Subcutaneous abdominal adipose tissue (tissue), 5 donors: ENCODE data around the gene SEC14L5.

Experiments used
- H3K27ac ChIP-seq: one replicate; pipeline ENCODE4 v1.7.0; 2013; ENCODE audit warnings: low read depth, mild to moderate bottlenecking, inconsistent platforms, low read length, moderate library complexity
- H3K27me3 ChIP-seq, 5 donors: one replicate each; pipeline ENCODE4 v1.7.0; 2013; ENCODE audit warnings: low read length in 5 of 5, inconsistent platforms in 1 of 5; ENCODE audit not compliant: control insufficient read depth in 5 of 5, insufficient read depth in 4 of 5
- H3K36me3 ChIP-seq, 5 donors: one replicate each; pipeline ENCODE4 v1.7.0; 2013; ENCODE audit warnings: low read length in 5 of 5; ENCODE audit not compliant: control insufficient read depth in 5 of 5, insufficient read depth in 5 of 5
- H3K4me1 ChIP-seq, 5 donors: one replicate each; pipeline ENCODE4 v1.7.0; 2013; ENCODE audit warnings: low read length in 5 of 5, mild to moderate bottlenecking in 3 of 5, moderate library complexity in 1 of 5; ENCODE audit not compliant: control insufficient read depth in 5 of 5, insufficient read depth in 5 of 5
- H3K4me3 ChIP-seq, 5 donors: one replicate each; pipeline ENCODE4 v1.7.0; 2013; ENCODE audit warnings: low read length in 5 of 5, low read depth in 1 of 5
- H3K9ac ChIP-seq, 5 donors: one replicate each; pipeline ENCODE4 v1.7.0; 2013; ENCODE audit warnings: low read length in 5 of 5, mild to moderate bottlenecking in 4 of 5, moderate library complexity in 3 of 5
- H3K9me3 ChIP-seq, 5 donors: one replicate each; pipeline ENCODE4 v1.7.0; 2013; ENCODE audit warnings: low read length in 5 of 5; ENCODE audit not compliant: control insufficient read depth in 5 of 5
- donor health status: healthy.
- donor health status: healthy.
- donor health status: healthy.
- donor health status: healthy.
- donor health status: healthy.

SEC14L5 gene

DNA sequence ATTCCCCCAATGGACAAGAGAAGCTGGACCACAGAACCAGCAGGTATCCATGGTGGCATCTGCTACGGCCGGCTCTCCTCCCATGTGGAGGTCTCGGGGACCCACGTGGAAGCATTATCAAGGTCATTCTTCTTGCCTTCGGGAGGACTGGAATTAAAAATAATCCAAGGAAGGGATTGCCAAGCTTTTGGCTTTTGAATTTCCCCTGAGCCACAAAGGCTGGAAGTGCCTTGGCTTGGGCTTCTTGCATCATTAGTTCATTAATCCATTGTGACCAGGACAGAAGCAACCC, 59.5 kb downstream of the SEC14L5 start:
- H3K36me3 ChIP-seq: no peaks in the 10 kb centered on the region
- no peaks in the 10 kb centered on the region for H3K9me3 ChIP-seq
- H3K4me3 ChIP-seq: no peak overlapping the region
- no peak overlapping the region for H3K9ac ChIP-seq
- H3K4me1 ChIP-seq: peaks cover 0 to 5% (median 0%) of the 10 kb centered on the region in 5 donors
- H3K27me3 ChIP-seq: peaks cover 0 to 12% (median 2%) of the 10 kb centered on the region in 5 donors
- no peak overlapping the region for H3K27ac ChIP-seq

DNA sequence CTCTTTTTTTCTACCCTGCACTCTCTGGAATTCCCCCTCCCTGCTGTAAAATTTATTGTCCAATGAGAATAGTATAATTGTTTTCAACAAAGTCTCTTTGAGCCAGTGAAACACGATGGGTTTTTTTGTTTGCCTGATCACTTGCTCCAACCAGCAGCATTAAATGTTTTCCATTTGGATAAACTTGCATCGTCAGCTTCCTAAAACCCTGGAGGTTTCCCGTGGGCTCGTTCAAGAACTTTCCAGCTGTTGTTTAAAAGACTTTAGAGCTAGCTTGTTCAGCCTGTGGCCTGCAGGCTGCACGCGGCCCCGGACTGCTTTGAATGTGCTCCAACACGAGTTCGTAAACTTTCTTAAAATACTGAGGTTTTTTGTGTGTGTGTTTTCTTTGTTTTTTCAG, 60.7 kb downstream of the SEC14L5 start:
- no peak overlapping the region for H3K4me3 ChIP-seq
- peaks cover 0 to 5% (median 0%) of the 10 kb centered on the region in 5 donors for H3K4me1 ChIP-seq
- peaks cover 0 to 12% (median 2%) of the 10 kb centered on the region in 5 donors for H3K27me3 ChIP-seq
- H3K36me3 ChIP-seq: no peaks in the 10 kb centered on the region
- no peaks in the 10 kb centered on the region for H3K9me3 ChIP-seq
- no peak overlapping the region for H3K27ac ChIP-seq
- no peak overlapping the region for H3K9ac ChIP-seq

DNA sequence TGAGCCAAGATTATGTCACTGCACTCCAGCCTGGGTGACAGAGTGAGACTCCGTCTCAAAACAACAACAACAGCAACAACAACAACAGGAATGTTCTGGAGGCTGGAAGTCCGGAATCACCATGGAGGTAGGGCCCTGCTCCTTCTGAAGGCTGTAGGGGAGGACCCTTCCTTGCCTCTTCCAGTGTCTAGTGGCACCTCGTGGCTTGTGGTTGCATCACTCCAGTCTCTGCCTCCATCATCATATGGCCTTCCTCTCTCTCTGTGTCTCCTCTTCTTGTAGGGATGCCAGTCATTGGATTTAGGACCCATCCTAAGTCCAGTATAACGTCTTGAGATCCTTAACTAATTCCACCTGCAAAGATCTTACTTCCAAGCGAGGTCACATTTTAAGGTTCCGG, 61.6 kb downstream of the SEC14L5 start:
- Histone ChIP-seq H3K4me3 (no peak overlapping the region), H3K9ac (no peak overlapping the region), H3K27ac (no peak overlapping the region)

DNA sequence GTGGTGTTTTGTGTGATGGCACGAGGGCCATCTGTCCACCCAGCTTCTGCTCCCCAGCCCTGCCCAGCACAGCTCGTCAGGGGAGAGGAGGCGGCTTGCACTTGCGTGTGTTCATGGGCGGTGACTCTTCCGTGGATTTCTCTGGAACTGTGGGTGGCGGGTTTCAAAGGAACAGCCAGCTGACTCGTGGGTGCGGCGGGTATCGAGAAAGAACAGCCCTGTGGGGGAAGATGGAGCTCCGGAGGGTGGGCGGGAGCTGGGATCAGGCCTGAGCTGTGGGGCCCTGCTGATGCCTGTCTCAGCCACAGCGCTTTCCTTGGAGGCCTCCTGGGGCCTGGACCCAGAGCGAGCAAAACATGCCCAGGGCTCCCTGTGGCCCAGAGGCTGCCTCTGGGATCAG, 62.4 kb downstream of the SEC14L5 start:
- Histone ChIP-seq H3K9ac (no peak overlapping the region), H3K4me1 (peaks cover 0 to 5% (median 0%) of the 10 kb centered on the region in 5 donors), H3K27me3 (peaks cover 0 to 9% (median 2%) of the 10 kb centered on the region in 5 donors), H3K4me3 (no peak overlapping the region), H3K9me3 (no peaks in the 10 kb centered on the region), H3K36me3 (peaks cover 0 to 7% (median 3%) of the 10 kb centered on the region in 5 donors), H3K27ac (no peak overlapping the region)

More for the DNA sequence above, 61.6 kb downstream of the SEC14L5 start:
- peaks cover 0 to 5% (median 0%) of the 10 kb centered on the region in 5 donors for H3K4me1 ChIP-seq
- H3K36me3 ChIP-seq: peaks cover 0 to under 1% (median 0%) of the 10 kb centered on the region in 5 donors
- H3K27me3 ChIP-seq: peaks cover 0 to 9% (median 2%) of the 10 kb centered on the region in 5 donors
- no peaks in the 10 kb centered on the region for H3K9me3 ChIP-seq

DNA sequence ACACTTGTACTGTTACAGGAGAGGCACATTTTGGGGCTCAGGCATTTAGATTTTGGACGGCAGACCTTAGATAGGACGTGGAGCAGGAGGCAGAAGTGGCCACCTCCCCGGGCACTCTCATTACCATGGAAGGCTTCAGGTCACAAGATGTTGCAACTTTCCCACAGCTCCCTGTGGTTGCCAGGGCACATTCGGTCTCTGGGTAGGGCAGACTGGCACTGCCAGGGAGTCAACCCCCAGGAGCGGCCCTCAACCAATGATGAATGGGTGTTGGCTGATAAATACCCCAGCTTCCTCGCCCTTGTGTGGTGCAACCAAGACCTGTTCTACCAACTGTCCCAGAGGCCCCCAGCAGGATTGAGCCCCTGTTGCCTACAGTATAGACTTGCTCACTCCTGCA, 64.4 kb downstream of the SEC14L5 start:
- Histone ChIP-seq H3K9ac (no peak overlapping the region), H3K9me3 (no peaks in the 10 kb centered on the region), H3K4me3 (no peak overlapping the region), H3K27ac (no peak overlapping the region), H3K4me1 (peaks cover 0 to 4% (median 0%) of the 10 kb centered on the region in 5 donors), H3K36me3 (peaks cover 0 to 17% (median 11%) of the 10 kb centered on the region in 5 donors), H3K27me3 (peaks cover 0 to 9% (median 2%) of the 10 kb centered on the region in 5 donors)

DNA sequence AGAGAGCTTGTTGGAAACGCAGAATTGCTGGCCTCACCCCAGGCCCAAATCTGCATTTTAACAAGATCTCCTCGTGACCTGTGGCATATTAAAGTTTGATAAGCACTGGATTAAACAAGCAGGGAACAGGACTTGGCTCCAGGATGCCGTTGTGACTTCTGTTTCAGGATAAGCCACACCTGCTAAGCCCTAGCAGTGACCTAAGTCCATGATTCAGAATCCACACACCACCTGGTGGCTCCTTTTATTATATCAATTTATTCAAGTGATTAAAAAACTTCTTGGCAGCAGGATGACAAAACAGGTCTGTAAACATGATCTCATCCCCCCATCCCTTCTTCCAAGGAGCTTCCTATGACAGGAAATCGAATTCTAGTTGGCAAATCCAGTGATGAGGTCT, 66.5 kb downstream of the SEC14L5 start:
- Histone ChIP-seq H3K27ac (no peak overlapping the region), H3K9me3 (no peaks in the 10 kb centered on the region), H3K36me3 (peaks cover 0 to 37% (median 22%) of the 10 kb centered on the region in 5 donors), H3K27me3 (peaks cover 0 to 9% (median 2%) of the 10 kb centered on the region in 5 donors), H3K9ac (no peak overlapping the region), H3K4me3 (no peak overlapping the region), H3K4me1 (no peaks in the 10 kb centered on the region)

DNA sequence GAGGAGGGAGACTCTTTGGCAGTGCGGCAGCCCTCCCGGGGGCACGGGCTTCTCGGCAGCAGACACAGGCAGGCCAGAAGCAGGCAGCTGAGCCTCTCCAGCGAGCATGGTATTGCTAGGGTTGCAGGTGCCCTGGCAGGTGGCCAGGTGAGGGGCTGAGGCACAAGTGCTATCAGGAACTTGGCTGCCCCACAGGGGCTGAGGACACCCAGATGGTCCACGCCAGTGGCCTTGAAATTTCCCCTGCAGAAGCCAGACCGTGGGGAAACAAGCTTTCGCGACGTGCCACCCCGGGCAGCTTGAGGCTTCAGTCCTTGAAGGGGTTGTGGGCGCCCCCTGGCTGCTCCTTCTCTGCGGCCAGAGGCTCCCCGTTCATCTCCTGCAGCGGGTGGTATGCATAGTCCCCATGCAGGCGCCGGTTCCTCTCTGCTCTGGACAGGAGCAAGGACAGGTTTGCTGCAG, 67.1 kb downstream of the SEC14L5 start:
- peaks cover 0 to 4% (median 2%) of the 10 kb centered on the region in 5 donors for H3K27me3 ChIP-seq
- H3K36me3 ChIP-seq: peaks cover 0 to 42% (median 25%) of the 10 kb centered on the region in 5 donors
- H3K4me3 ChIP-seq: no peak overlapping the region
- H3K4me1 ChIP-seq: no peaks in the 10 kb centered on the region
- H3K27ac ChIP-seq: no peak overlapping the region
- no peaks in the 10 kb centered on the region for H3K9me3 ChIP-seq
- no peak overlapping the region for H3K9ac ChIP-seq

DNA sequence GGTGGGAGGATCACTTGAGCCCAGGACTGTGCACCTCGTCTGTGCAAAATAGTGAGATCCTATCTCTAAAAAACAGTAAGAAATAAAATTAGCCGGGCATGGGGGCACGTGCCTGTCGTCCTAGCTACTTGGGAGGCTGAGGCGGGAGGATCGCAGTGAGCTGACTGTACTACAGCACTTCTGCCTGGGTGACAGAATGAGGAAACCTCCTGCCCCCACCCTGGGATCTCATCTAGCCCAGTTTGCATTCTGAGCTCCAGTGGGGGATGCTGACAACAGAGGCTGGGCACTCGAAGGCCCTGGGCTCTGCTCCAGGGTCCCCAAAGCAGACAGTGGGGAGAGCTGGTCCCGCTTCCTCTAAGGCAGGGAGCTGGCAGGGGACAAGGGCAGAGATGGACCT, 68.5 kb downstream of the SEC14L5 start:
- H3K4me3 ChIP-seq: no peak overlapping the region
- peaks cover 0 to under 1% (median 0%) of the 10 kb centered on the region in 5 donors for H3K4me1 ChIP-seq
- peaks cover 0 to 47% (median 31%) of the 10 kb centered on the region in 5 donors for H3K36me3 ChIP-seq
- H3K9ac ChIP-seq: no peak overlapping the region
- no peaks in the 10 kb centered on the region for H3K9me3 ChIP-seq
- H3K27ac ChIP-seq: no peak overlapping the region
- no peaks in the 10 kb centered on the region for H3K27me3 ChIP-seq

DNA sequence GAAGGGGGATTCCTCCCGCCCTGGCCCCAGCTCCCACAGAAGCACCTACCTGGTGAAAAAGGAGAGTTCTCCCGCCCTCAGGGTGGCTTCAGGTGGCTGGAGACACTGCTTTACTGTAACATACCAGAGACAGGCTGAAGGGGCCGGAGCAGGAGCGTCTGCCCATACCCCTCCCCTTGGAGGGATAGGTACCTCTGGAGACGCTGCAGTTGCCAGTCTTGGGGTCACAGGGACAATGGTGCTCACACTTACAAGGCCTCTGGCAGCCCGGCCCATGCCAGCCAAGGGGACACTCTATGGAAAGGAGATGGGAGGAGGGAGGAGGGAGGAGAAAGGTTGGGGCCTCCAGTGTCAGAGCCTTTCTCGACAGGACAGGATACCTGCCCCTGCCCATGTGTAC, 69.0 kb downstream of the SEC14L5 start:
- no peaks in the 10 kb centered on the region for H3K9me3 ChIP-seq
- H3K27me3 ChIP-seq: no peaks in the 10 kb centered on the region
- no peak overlapping the region for H3K27ac ChIP-seq
- no peak overlapping the region for H3K4me3 ChIP-seq
- H3K36me3 ChIP-seq: peaks cover 0 to 47% (median 31%) of the 10 kb centered on the region in 5 donors
- no peak overlapping the region for H3K9ac ChIP-seq
- peaks cover 0 to 3% (median 0%) of the 10 kb centered on the region in 5 donors for H3K4me1 ChIP-seq

DNA sequence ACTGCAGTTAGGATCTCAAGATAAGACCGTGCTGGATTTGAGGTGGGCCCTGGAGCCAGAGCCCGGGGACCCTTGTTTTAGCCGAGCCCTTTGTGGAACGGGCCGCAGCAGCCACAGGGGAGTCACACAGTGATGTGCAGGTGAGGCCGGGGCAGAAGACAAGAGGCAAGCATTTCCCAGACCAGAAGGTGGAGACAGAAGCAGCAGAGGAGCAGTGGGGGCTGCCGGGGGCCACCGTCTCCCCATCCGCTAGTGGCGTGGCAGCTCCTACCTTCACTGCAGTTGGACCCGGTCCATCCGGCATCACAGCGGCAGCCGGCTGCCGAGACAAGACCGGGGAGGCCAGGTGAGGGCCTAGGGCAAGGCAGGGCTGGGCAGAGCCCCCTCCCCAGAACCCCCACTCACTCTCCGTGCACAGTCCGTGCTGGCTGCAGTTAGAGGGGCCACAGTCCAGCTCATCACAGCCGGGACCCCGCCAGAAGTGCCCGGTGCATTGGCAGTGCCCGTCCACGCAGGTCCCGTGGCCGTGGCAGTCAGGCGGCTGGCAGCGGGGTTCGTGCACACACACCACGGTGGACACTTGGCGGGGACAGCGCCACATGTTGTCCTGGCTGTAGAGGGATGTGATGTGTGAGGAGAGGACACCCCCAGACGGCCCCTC, 69.6 kb downstream of the SEC14L5 start:
- H3K4me1 ChIP-seq: peaks cover 0 to 8% (median 4%) of the 10 kb centered on the region in 5 donors
- H3K36me3 ChIP-seq: peaks cover 0 to 47% (median 31%) of the 10 kb centered on the region in 5 donors
- no peaks in the 10 kb centered on the region for H3K27me3 ChIP-seq
- H3K4me3 ChIP-seq: no peak overlapping the region
- H3K9ac ChIP-seq: no peak overlapping the region
- H3K27ac ChIP-seq: no peak overlapping the region
- H3K9me3 ChIP-seq: no peaks in the 10 kb centered on the region
